ENCODE data around the gene CAP2.

DNA sequence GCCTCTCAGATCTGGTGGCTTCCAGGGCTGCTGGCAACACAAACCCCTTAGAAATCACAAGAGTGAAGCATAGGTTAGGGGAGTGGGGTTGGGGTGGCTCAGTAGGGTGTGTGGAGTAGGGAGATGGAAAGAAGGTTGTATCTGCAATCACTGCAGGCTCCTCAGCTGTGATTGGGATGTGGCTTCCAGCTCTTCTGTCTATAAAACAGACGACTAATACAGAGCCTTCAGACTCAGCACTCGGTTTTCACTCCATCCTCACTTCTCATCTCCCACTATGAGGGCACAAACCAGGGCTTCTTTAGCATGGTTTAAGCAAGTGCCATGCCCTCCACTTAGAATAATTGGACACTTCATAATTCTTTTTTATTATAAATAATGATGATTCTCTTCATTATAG is 46.4 kb upstream of the CAP2 start:
- TF ChIP-seq EP300 (IDR thresholded peaks at IDR 0.05): no peak
- TF ChIP-seq POLR2A (IDR thresholded peaks at IDR 0.05): no peak
- TF ChIP-seq, protein P1, sequence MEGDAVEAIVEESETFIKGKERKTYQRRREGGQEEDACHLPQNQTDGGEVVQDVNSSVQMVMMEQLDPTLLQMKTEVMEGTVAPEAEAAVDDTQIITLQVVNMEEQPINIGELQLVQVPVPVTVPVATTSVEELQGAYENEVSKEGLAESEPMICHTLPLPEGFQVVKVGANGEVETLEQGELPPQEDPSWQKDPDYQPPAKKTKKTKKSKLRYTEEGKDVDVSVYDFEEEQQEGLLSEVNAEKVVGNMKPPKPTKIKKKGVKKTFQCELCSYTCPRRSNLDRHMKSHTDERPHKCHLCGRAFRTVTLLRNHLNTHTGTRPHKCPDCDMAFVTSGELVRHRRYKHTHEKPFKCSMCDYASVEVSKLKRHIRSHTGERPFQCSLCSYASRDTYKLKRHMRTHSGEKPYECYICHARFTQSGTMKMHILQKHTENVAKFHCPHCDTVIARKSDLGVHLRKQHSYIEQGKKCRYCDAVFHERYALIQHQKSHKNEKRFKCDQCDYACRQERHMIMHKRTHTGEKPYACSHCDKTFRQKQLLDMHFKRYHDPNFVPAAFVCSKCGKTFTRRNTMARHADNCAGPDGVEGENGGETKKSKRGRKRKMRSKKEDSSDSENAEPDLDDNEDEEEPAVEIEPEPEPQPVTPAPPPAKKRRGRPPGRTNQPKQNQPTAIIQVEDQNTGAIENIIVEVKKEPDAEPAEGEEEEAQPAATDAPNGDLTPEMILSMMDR (IDR thresholded peaks at IDR 0.05): no peak
